CMK (cell line): ENCODE measurements around the gene CCDC144A.
A peak's percentile ranks its signal among the peaks of the same experiment; 100 is the strongest.
"Not testable (repeated sequence)": the region's sequence is repeated elsewhere in the genome, so short reads cannot be mapped to it uniquely, and the experiment has no call there.

Experiments used
- DNase-seq: peaks from one replicate; pipeline ENCODE4 v3.0.0-alpha.2; 2010; ENCODE audit warnings: low read depth

Gene CCDC144A, protein sequence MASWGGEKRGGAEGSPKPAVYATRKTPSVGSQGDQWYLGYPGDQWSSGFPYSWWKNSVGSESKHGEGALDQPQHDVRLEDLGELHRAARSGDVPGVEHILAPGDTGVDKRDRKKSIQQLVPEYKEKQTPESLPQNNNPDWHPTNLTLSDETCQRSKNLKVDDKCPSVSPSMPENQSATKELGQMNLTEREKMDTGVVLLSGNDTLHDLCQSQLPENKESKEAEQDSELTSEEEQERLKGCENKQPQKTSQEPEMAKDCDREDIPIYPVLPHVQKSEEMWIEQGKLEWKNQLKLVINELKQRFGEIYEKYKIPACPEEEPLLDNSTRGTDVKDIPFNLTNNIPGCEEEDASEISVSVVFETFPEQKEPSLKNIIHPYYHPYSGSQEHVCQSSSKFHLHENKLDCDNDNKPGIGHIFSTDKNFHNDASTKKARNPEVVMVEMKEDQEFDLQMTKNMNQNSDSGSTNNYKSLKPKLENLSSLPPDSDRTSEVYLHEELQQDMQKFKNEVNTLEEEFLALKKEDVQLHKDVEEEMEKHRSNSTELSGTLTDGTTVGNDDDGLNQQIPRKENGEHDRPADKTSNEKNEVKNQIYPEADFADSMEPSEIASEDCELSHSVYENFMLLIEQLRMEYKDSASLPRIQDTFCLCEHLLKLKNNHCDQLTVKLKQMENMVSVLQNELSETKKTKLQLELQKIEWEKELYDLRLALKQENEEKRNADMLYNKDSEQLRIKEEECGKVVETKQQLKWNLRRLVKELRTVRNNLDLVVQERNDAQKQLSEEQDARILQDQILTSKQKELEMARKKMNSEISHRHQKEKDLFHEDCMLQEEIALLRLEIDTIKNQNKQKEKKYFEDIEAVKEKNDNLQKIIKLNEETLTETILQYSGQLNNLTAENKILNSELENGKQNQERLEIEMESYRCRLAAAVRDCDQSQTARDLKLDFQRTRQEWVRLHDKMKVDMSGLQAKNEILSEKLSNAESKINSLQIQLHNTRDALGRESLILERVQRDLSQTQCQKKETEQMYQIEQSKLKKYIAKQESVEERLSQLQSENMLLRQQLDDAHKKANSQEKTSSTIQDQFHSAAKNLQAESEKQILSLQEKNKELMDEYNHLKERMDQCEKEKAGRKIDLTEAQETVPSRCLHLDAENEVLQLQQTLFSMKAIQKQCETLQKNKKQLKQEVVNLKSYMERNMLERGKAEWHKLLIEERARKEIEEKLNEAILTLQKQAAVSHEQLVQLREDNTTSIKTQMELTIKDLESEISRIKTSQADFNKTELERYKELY (N-terminal part only)

DNA sequence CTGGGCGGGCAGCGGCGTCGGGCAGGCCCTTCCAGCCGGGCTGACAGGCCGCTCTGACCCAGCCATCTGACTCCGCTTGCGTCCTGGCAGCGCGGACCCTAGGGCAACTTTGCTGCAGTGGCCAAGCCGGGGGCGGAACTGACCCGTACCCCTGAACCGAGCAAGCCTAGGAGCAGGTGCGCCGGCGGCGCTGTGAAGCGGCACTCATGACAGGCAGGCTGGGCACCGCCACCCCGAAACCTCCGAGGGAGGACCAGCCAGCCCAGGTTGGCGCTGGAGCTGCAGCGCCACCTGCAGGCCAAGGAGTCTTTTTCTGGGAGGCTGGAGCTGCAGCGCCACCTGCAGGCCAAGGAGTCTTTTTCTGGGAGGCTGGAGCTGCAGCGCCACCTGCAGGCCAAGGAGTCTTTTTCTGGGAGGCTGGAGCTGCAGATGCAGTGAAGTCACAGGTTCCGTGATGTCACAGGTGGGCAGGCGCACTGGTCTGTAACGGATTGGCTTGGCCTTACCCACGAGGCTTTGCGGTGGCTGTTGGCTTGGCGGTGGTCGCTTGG, at the start of gene CCDC144A:
Gene CCDC144A (plus strand): TSS at position 511 of the 551 bp plus-strand sequence. CDS start 160 bp downstream, outside the sequence.
- DNase-seq: not testable (repeated sequence)

DNA sequence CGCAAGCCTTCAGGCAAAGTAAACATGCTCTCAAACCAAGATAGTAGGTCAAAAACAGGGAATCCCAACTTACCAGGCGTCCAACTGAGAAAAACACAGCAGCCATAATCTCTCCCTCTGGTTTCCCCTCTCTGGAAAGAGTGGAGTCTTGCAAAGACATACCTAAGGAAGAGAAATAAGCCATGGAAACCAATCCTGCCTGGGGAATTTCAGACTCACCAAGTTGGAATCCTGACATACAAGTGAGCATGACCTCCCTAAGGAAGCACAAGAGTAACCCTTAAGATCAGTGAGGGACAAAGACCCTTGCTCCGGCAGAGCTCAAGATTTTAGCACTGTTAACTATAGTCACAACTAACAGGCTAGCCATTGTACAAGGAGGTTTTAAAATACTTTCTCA, 40.5 kb upstream of the CCDC144A start:
- DNase-seq: no peak

DNA sequence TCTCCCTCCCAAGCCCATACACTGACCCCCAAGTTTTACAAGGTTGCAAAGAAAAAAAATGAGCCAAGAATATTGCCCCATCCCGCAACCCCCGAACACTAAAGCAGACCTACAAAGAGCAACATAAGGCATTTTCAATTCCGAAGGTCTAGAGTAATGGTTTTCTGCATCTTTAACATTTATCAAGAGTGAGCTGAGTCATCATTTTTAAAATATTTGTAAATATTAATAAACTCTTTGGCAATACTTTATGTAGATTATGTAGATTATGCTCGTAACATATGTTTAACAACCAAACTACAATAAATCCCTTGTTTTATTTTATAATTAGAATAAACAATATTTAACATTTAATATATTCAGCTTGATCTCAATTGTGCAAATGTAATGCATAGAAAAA, 37.8 kb upstream of the CCDC144A start:
- no peak for DNase-seq

DNA sequence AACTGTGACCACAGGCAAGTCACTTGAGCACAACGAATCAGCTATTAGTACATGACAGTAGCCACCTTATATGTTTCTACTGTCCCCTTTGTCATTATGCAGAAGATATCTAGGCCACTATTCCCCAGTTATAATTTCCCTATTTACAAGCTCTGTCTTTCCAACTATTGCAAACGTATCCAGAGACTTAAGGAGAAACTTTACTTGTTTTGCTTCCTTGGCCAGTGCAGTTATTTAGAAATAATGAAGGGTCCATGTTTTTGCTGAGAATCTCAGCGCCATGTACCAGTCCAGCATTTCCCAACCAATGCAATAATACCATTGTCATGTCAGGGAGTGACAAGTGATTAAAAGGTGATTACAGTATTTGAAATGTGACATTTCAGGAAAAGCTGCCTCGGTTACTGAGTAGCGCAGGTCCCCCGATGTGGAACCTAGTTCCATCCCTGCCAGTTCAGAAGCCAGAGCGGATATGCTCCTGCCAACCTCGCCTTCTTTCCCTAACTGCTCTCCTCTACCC, 37.1 kb upstream of the CCDC144A start:
- no peak for DNase-seq

DNA sequence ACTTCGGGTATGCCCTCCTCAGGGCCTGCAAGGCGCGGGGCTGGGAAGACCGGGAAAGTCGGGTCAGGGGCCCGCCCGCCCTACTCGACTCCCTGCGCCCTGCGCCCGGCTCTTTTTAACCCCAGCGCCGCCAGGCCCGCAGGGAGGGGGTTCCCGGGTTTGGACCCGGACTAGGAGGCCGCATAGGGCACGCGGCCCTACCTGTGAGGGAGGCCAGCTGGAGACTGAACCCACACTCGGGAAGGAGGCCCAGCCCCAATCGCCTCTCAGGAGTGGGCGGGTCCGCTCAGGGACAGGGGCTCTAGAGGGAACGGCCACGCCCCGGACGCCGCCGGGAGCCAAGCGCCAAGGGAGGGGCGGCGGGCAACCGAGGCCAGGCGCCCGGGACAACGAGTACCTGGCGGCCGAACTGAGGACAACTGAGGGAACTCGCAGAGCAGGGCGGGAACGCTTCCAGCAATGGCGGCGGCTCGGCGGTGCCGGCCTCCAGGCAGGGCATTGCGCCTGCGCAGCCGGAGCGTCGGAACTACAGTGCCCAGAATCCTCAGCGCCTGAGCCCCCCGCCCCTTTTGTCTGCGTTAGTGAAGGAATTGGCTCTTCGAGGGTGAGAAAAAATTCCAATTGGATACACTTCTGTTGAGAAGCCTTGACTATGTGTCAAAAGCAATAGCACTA, 36.5 kb upstream of the CCDC144A start, which contains the start of gene ZNF624:
Gene ZNF624 (minus strand): TSS at position 484 of the 675 bp plus-strand sequence.
- DNase-seq: peak; percentile 69

DNA sequence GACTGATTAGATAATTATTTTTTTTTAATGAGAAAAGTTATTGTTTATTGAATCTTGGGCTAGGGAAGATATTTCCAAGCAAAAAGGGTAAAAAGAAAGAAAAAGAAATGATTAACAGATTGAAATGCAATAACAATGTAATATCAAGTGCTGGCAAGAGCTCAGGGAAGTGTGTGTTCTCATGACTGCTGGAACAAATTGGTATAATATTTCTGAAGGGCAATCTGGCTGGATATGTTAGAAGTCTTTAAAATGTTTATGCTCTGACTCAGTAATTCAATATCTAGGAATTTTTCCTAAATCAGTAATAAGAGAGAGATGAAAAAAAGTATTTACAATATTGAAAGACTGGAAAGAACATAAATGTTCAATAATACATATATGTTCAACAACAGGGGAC, 28.8 kb upstream of the CCDC144A start:
- DNase-seq: no peak

DNA sequence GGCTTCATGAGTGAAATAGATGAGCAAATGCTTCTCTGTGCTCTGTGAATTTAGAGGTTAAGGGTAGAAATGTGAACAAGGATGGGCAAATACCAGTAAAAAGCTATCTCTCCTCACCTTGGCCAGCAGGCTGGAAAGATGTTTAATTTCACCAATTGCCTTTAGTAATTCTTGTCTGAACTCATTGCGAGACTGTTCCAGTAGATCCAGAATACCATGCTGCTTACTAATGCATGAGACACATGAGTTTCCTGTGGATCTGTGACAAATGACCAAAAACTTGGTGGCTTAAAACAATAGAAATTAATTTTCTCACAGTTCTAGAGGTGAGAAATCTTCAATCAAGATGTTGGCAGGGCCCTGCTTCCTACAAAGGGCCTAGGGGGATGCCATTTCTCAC, 27.1 kb upstream of the CCDC144A start:
- no peak for DNase-seq

DNA sequence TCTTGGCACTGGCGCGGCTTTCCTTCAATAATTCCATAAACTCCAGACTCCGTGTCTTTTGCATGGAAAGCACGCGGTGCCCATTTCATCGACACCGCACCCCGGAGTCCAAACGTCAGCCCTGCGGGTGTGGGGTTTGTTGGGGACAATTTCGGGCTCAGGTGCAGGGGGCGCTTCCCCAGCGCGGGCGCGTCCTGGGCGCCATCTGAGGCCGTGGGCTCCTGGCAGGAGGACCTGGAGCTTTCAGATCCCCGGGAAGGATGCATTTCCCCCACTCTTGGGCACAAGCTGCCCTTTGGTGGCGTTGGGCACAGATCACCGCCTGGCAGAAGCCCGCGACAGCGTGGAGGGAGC, 23.5 kb upstream of the CCDC144A start:
- not testable (repeated sequence) for DNase-seq

DNA sequence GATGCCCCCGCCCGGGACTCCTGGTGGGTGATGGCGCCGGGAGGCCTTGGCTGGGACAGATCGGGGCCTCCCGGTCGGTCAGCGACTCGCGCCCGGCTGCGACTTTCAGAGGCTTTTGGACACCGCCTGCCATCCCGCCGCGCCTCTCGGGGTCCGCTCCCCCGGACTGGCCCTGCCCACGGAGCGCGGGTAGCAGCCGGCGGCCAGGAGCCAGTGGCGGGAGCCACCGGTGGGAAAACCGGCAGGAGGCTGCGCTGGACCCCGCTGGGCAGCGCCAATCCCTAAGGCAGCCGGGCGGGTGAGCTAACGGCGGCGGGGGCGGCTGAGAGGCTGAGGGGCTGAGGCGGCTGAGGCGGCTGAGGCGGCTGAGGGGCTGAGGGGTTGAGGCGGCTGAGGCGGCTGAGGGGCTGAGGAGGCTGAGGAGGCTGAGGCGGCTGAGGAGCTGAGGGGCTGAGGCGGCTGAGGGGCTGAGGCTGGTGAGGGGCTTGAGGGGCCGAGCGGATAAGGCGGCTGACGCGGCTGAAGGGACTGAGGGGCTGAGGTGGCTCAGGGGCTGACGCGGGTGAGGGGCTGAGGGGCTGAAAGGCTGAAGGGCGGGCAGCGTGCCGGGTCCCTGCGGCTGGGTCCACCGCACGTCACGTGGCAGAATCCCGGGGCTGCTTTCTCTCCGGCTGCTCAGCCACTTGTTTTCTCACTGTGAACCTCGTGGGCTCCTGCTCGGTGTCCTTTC, 23.0 kb upstream of the CCDC144A start:
- not testable (repeated sequence) for DNase-seq

DNA sequence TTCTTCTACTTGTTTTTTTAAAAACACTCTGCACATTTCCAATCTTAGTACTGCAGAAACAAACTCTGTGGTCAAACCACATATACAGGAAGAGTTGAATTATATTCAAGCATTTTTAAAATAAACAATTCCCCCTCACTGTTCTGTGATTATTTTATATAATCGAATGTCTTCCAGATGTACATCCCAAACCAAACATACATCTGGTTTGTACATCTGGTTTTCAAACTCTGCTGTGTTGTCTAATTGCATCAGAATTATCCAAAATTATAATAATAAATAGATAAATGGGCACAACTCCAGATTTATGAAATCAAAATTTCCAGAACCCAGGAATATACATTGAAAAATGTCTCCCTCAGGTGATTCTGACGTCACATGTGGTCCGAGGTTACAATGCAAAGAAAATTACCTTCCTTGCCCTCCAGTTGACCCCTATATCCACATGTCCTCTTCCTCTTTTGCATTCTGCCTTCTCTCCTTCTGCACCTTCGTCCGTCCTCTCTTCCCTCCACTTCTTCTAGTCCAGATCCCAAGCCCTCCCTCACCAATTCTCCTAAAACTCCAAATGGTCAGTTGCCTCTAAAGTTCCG, 13.3 kb upstream of the CCDC144A start:
- DNase-seq: no peak

DNA sequence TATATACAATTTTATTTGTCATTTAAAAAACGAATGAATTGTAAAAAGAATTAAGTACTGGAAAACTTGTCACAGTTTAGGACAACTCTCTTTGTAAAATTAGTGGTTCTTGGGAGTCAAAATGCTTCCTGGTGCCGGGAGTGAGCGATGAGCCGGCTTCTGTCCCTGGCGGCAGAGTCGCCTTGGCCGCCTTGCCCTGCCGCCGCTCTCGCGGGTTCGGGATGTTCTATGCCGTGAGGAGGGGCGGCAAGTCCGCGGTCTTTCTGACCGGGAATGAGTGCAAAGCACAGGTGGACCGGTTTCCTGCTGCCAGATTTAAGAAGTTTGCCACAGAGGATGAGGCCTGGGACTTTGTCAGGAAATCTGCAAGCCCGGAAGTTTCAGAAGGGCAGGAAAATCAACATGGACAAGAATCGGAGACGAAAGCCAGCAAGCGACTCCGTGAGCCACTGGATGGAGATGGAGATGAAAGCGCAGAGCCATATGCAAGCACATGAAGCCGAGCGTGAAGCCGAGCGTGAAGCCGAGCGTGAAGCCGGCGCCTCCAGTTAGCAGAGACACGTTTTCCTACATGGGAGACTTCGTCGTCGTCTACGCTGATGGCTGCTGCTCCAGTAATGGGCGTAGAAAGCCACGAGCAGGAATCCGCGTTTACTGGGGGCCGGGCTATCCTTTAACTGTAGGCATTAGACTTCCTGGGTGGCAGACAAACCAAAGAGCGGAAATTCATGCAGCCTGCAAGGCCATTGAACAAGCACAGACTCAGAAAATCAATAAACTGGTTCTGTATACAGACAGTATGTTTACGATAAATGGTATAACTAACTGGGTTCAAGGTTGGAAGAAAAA, 6.5 kb upstream of the CCDC144A start:
- DNase-seq: not testable (repeated sequence)

DNA sequence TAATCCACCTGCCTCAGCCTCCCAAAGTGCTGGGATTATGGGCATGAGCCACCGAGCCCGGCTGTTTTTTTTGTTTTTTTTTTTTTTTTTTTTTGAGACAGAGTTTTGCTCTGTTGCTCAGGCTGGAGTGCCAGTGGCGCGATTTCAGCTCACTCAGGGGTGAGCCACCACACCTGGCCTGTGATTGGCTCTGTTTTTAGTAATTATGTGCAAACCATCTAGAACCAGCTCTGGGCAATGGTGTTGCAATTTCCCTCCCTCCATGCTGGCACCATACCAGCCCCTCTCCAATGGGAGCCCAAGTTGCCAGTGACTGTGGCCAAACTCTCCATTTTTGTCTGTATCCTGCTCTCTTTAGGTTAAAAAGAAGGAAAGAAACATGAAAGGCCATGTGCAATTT, 4.0 kb upstream of the CCDC144A start:
- not testable (repeated sequence) for DNase-seq

DNA sequence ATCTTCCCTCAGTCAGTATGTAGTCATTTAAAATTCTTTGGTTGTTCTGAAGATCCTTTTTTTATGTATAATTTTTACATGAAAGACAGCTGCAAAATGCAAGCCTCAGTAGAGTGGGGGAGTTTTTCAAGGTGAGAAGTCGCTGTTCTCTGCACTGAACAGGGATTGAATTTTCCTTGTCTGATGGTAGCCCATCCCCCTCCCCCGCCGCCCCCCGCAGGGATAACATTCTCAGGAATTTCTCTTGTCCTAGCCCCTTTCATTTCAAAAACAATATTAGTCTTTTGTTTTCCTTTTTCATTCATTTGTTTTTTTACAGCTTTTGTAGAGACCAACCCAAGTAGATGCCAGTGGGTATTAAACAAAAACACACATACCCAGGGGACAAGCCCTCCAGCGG, 2.9 kb upstream of the CCDC144A start:
- DNase-seq: not testable (repeated sequence)

DNA sequence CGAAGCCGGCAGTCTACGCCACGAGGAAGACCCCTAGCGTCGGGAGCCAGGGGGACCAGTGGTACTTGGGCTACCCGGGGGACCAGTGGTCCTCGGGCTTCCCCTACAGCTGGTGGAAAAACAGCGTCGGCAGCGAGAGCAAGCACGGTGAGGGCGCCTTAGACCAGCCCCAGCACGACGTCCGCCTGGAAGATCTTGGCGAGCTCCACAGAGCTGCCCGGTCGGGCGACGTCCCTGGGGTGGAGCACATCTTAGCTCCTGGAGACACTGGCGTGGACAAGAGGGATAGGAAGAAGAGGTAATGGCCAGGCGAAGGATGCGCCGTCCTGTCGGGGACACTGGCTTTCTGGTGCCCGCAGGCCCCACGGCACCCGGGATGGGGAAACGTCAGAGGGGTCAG, 406 bp downstream of the CCDC144A start:
- DNase-seq: not testable (repeated sequence)

DNA sequence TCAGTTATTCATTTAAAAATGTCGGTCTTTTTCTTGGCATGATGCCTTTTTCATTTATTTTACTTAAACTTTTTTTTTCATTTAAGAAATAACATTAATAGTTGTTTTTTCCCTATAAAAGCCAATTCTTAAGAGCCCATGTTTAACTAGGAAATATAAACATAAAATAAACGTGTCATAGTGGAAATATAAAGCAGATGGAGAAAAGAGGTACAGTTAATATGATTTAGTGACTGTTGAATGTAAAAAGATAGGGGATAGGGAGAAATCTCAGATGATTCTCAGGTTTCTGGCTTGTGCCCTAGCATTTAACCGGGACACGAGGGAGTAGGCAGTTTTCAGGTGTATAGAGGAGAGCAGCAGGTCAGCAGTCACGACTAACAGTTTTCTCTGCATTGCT, 7.6 kb downstream of the CCDC144A start:
- DNase-seq: not testable (repeated sequence)

DNA sequence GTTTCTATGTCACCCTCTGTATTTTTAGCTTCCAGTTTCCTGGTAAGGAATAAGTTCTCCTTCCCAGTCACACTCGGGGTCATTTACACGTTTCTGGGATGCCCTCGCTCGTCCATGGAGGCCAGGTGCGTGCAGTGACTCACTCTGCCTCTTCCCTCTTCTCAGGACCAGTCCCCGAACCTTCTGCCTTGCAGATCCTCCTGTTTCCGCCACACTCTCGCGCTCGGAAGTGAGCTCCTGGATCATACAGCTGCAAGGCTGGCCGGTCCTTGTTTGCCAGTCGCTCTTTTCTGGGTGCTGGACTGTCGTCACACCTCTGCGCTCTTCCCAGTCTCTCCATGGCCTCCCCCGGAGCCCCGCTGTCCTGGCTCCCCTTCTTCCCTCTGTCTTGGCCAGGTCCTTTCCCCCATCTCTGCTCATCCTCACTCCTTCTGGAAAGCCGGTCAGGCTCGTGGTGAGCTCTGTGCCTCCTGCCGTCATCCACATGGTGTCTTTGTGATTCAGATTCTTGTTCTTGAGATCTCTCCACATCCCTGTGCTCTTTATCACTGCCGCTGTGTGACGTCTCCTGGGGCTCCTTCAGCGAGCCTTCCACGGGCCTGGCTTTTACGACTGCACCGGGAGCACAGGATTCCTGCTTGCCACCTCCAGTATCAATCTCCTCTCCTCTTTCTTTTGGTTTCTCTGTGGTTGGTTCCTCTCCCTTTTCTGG, 55.6 kb downstream of the CCDC144A start:
- DNase-seq: not testable (repeated sequence)

DNA sequence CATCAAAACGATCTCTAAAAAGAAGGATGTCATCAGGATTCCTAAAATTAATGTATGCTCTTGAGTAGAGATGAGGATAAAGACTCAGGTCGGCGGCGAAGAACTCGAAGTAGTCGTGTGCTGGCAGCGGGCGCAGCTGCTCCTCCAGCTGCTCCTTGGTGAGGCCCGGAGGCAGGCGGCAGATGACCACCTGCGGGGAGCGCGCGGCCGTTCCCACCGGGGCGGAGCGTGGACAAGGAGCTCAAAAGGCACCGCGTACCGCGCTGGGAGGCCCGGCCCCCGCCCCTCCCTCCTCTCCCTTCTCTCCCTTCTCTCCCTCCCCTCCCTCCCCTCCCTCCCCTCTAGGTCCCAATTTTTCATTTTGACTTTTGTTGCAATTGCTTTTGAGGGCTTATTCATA, 56.5 kb downstream of the CCDC144A start:
- DNase-seq: not testable (repeated sequence)

DNA sequence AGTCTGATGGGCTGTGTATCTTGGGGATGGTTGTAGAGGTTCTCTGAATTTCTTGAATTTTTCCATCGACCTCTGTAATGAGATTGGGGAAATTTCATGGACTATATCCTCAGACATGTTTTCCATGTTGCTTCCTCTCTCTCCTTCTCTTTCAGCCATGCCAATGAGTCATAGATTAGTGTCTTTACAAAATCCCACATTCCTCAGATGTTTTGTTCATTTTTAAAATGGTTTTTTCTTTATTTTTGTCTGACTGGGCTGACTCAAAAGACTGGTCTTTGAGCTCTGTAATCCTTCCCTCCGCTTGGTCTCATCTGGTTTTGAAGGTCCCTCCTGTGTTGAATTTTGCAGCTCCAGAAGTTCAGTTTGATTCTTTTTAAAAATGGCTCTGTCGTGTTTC, 60.5 kb downstream of the CCDC144A start:
- DNase-seq: not testable (repeated sequence)
